Parathyroid adenoma (tissue), 2 donors: ENCODE measurements around the gene DGLUCY.
"Not testable (repeated sequence)": the region's sequence is repeated elsewhere in the genome, so short reads cannot be mapped to it uniquely, and the experiment has no call there.

Source experiments
- H2AFZ ChIP-seq: fragments of 300-600 bp; sonication (generic); one replicate; pipeline ENCODE4 v1.7.0; 2017; ENCODE audit warnings: antibody characterized with exemption, mild to moderate bottlenecking
- H3K27ac ChIP-seq: fragments of 300-600 bp; sonication (generic); one replicate; pipeline ENCODE4 v1.7.0; 2017
- H3K27me3 ChIP-seq: fragments of 300-600 bp; sonication (generic); one replicate; pipeline ENCODE4 v1.7.0; 2017; ENCODE audit warnings: low read length; ENCODE audit not compliant: control insufficient read depth, insufficient read depth
- H3K36me3 ChIP-seq: fragments of 300-600 bp; sonication (generic); one replicate; pipeline ENCODE4 v1.7.0; 2017; ENCODE audit warnings: low read length; ENCODE audit not compliant: control insufficient read depth, insufficient read depth
- H3K4me1 ChIP-seq: fragments of 300-600 bp; sonication (generic); one replicate; pipeline ENCODE4 v1.7.0; 2017; ENCODE audit warnings: control low read depth
- H3K4me2 ChIP-seq: fragments of 300-600 bp; sonication (generic); one replicate; pipeline ENCODE4 v1.7.0; 2017; ENCODE audit warnings: low read length
- H3K4me3 ChIP-seq: fragments of 300-600 bp; sonication (generic); one replicate; pipeline ENCODE4 v1.7.0; 2017; ENCODE audit warnings: low read depth, low read length
- H3K79me2 ChIP-seq: fragments of 300-600 bp; sonication (generic); one replicate; pipeline ENCODE4 v1.7.0; 2017; ENCODE audit warnings: control low read depth
- H3K9ac ChIP-seq: fragments of 300-600 bp; sonication (generic); one replicate; pipeline ENCODE4 v1.7.0; 2017; ENCODE audit warnings: mild to moderate bottlenecking
- H3K9me3 ChIP-seq: fragments of 300-600 bp; sonication (generic); one replicate; pipeline ENCODE4 v1.7.0; 2017; ENCODE audit warnings: low read length; ENCODE audit not compliant: control insufficient read depth
- TF ChIP-seq, protein P1 (sequence below): fragments of 300-600 bp; sonication (generic); IDR thresholded peaks from one replicate; pipeline ENCODE4 v1.7.0; 2017; ENCODE audit warnings: antibody characterized with exemption, mild to moderate bottlenecking
- donor health status: primary hyperparathyroidism.

The DGLUCY gene

DNA sequence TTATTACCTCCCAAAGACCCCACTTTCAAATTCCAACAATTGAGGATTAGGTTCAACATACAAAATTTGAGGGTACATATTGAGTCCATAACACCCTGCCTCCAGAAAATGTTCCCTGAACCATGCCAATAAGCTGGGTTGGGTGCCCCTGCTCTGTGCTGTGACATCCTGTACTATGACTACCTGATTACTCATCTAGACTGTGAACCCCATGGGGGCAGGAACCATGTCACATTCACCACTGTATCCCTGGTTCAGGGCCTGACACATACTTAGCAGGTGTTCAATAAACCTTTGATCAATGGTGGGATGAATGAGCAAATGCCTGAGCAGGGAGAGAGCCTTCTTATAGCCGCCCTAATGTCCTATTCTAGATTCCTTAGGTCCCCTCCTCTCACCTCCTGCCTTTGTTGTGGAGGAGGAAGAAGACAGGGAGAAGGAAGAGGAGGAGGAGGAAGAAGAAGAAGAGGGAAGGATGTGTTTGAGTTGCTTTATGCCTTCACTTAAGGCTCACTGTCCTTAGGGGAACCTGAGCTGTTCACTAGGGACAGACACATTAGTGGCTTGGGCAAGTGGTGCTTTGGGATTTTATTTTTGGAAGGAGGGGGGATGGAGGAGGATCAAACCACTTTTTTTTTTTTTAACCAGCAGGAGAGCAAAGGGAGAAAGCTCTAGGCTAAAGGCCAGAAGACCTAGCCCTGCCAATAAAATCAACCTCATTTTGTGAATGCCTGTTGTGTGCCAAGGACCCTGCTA is 109.3 kb downstream of the DGLUCY start:
- H3K36me3 ChIP-seq = no peaks in the 10 kb centered on the region
- H3K4me3 ChIP-seq = no peak overlapping the region
- TF ChIP-seq, protein P1, sequence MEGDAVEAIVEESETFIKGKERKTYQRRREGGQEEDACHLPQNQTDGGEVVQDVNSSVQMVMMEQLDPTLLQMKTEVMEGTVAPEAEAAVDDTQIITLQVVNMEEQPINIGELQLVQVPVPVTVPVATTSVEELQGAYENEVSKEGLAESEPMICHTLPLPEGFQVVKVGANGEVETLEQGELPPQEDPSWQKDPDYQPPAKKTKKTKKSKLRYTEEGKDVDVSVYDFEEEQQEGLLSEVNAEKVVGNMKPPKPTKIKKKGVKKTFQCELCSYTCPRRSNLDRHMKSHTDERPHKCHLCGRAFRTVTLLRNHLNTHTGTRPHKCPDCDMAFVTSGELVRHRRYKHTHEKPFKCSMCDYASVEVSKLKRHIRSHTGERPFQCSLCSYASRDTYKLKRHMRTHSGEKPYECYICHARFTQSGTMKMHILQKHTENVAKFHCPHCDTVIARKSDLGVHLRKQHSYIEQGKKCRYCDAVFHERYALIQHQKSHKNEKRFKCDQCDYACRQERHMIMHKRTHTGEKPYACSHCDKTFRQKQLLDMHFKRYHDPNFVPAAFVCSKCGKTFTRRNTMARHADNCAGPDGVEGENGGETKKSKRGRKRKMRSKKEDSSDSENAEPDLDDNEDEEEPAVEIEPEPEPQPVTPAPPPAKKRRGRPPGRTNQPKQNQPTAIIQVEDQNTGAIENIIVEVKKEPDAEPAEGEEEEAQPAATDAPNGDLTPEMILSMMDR = no peak
- no peak overlapping the region for H3K27ac ChIP-seq
- H3K9me3 ChIP-seq = no peaks in the 10 kb centered on the region
- no peak overlapping the region for H3K9ac ChIP-seq
- H3K27me3 ChIP-seq = no peaks in the 10 kb centered on the region
- H3K79me2 ChIP-seq = no peaks in the 10 kb centered on the region
- no peak overlapping the region for H3K4me2 ChIP-seq
- H3K4me1 ChIP-seq = peaks cover 3% of the 10 kb centered on the region
- H2AFZ ChIP-seq = no peak overlapping the region

DNA sequence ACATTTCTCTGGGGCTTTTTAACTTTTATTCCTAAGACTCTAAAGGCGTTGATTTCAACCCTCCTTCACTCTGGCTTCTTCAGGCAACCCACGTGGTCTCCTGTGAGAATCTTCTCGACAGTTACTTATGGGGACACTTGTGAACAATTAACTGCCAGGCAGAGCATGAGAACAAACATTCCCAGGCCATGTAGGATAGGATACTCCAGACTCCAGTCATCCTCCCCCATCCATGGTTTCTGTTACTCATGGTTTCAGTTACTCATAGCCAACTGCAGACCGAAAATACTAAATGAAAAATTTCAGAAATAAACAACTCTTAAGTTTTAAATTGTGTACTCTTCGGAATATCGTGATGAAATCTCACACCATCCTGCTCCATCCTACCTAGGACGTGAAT is 111.2 kb downstream of the DGLUCY start:
- H3K27me3 ChIP-seq = no peaks in the 10 kb centered on the region
- no peak overlapping the region for H3K4me3 ChIP-seq
- no peaks in the 10 kb centered on the region for H3K9me3 ChIP-seq
- no peaks in the 10 kb centered on the region for H3K4me1 ChIP-seq
- TF ChIP-seq, protein P1 = no peak
- H3K79me2 ChIP-seq = no peaks in the 10 kb centered on the region
- no peak overlapping the region for H3K27ac ChIP-seq
- H2AFZ ChIP-seq = no peak overlapping the region
- H3K4me2 ChIP-seq = no peak overlapping the region
- no peaks in the 10 kb centered on the region for H3K36me3 ChIP-seq
- H3K9ac ChIP-seq = no peak overlapping the region

DNA sequence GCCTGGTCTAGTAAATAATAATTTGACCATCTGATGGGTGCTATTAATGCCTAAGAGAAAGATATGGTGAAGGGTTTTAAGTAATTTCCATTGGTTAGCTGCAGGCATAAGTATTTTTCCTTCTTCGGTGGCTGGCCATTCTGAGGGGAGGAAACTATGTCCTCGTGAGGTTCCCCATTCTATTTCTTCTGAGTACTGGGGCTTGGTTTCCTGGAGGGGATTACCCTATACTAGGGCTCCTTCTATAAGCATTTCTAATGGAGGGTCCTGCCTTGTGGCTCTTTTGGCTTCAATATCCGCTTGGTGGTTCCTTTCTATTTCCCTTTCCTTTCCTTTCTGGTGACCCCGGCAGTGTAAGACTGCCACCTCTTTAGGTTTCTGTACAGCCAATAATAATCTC is 112.5 kb downstream of the DGLUCY start:
- H3K27ac ChIP-seq, H3K4me2 ChIP-seq, H3K4me3 ChIP-seq, H2AFZ ChIP-seq, H3K4me1 ChIP-seq, H3K27me3 ChIP-seq, H3K36me3 ChIP-seq, H3K9ac ChIP-seq, H3K79me2 ChIP-seq, H3K9me3 ChIP-seq: not testable (repeated sequence)

DNA sequence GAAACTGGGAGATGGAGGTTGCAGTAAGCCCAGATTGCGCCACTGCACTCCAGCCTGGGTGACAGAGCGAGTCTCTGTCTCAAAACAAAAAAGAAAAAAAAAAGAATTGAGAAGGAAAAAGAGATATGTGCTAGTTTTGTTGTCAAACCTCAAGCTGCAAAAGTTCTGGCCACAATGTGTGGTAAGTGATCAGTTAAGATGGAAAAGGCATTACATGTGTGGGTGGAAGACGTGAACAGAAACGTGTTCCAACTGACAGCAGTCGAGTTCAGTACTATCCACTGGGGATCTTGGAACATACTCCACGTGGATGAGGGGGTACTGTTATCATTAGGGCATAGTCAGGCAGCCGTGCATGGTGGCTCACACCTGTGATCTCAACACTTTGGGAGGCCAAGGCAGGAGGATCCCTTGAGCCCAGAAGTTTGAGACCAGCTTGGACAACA is 113.3 kb downstream of the DGLUCY start:
- Histone ChIP-seq H3K9ac (no peak overlapping the region), H3K36me3 (no peaks in the 10 kb centered on the region), H3K27ac (no peak overlapping the region), H3K79me2 (no peaks in the 10 kb centered on the region), H3K27me3 (no peaks in the 10 kb centered on the region), H2AFZ (no peak overlapping the region), H3K4me3 (no peak overlapping the region), H3K9me3 (no peaks in the 10 kb centered on the region), H3K4me1 (no peaks in the 10 kb centered on the region), H3K4me2 (no peak overlapping the region)
- TF ChIP-seq, protein P1 = no peak

- H3K4me2 ChIP-seq = no peak overlapping the region
- H3K27ac ChIP-seq = no peak overlapping the region
- TF ChIP-seq, protein P1 = no peak
- no peaks in the 10 kb centered on the region for H3K4me1 ChIP-seq
- no peak overlapping the region for H3K4me3 ChIP-seq
- H3K79me2 ChIP-seq = no peaks in the 10 kb centered on the region
- no peaks in the 10 kb centered on the region for H3K9me3 ChIP-seq
- H3K36me3 ChIP-seq = no peaks in the 10 kb centered on the region
- H3K27me3 ChIP-seq = no peaks in the 10 kb centered on the region
- no peak overlapping the region for H2AFZ ChIP-seq
- H3K9ac ChIP-seq = no peak overlapping the region
Observed at GRCh38 chr14:91228112-91229004, 114.5 kb downstream of the DGLUCY start.
